Fibroblast of lung (primary cell): ENCODE results near the gene FGR. TPM values are rescaled to one million over a fixed set of nuclear protein-coding genes. Genes with fewer than 3 reads are reported as not detected.

Experiments
- DNase-seq, 2 donors: peaks; one replicate each; pipeline versions ENCODE4 v3.0.0 to v3.0.0-alpha.2; 2010; ENCODE audit warnings: low read depth in 2 of 2
- H2AFZ ChIP-seq: 2 replicates; pipeline ENCODE4 v1.5.1; 2012; ENCODE audit warnings: low read length, control low read depth, inconsistent platforms
- H3K27ac ChIP-seq: 2 replicates; pipeline ENCODE4 v1.5.1; 2011; ENCODE audit warnings: low read length, control low read depth; ENCODE audit not compliant: insufficient read depth
- H3K27me3 ChIP-seq: 2 replicates; pipeline ENCODE4 v1.5.1; 2011; ENCODE audit warnings: mild to moderate bottlenecking, low read length; ENCODE audit not compliant: control insufficient read depth, insufficient read depth
- H3K36me3 ChIP-seq: 2 replicates; pipeline ENCODE4 v1.5.1; 2011; ENCODE audit warnings: low read length; ENCODE audit not compliant: control insufficient read depth, insufficient read depth
- H3K4me1 ChIP-seq: 2 replicates; pipeline ENCODE4 v1.5.1; 2011; ENCODE audit warnings: low read length; ENCODE audit not compliant: control insufficient read depth, insufficient read depth; ENCODE audit errors: extremely low read depth
- H3K4me2 ChIP-seq: 2 replicates; pipeline ENCODE4 v1.5.1; 2011; ENCODE audit warnings: low read length, control low read depth; ENCODE audit not compliant: insufficient read depth; ENCODE audit errors: extremely low read depth
- H3K4me3 ChIP-seq, 4 experiments: fragments of 200-600 bp in 1 of 4; sonication (generic) in 1 of 4; replicated peaks in 1 of 4; 2 replicates each; pipeline ENCODE4 v1.5.1; 2011 to 2016; ENCODE audit warnings: low read length in 4 of 4, low read depth in 3 of 4, mild to moderate bottlenecking in 3 of 4, control low read depth in 2 of 4, inconsistent platforms in 1 of 4, mixed read lengths in 1 of 4; ENCODE audit not compliant: insufficient read depth in 1 of 4; ENCODE audit errors: control extremely low read depth in 1 of 4
- H3K79me2 ChIP-seq: 2 replicates; pipeline ENCODE4 v1.5.1; 2012; ENCODE audit warnings: mild to moderate bottlenecking, low read length, inconsistent platforms; ENCODE audit not compliant: control insufficient read depth, insufficient read depth
- H3K9ac ChIP-seq: 2 replicates; pipeline ENCODE4 v1.5.1; 2011; ENCODE audit warnings: mild to moderate bottlenecking, low read length, control low read depth; ENCODE audit not compliant: insufficient read depth
- H3K9me3 ChIP-seq: 2 replicates; pipeline ENCODE4 v1.5.1; 2012; ENCODE audit warnings: low read depth, low read length; ENCODE audit not compliant: control insufficient read depth, insufficient read depth
- H4K20me1 ChIP-seq: 2 replicates; pipeline ENCODE4 v1.5.1; 2011; ENCODE audit warnings: low read length; ENCODE audit not compliant: control insufficient read depth, insufficient read depth; ENCODE audit errors: extremely low read depth
- EZH2 ChIP-seq: IDR thresholded peaks from 2 replicates; pipeline ENCODE4 v1.5.1; 2012; ENCODE audit warnings: low read length, control low read depth, mild to moderate bottlenecking; ENCODE audit errors: missing control alignments
- polyA plus RNA-seq, 2 donors: library from polyadenylated mRNA; depleted of rRNA in 1 of 2; stranded (reverse) in 1 of 2; unstranded in 1 of 2; fragments of >200 nt; gene quantifications; 2 replicates each; pipeline ENCODE4 v1.2.1, GENCODE V29; 2011 to 2012; ENCODE audit warnings: missing spikeins in 1 of 2
- total RNA-seq: library from RNA; depleted of rRNA; stranded (reverse); fragments of >200 nt; gene quantifications from 2 replicates; pipeline ENCODE4 v1.2.1, GENCODE V29; 2014
- TF ChIP-seq, protein P1 (sequence below), 2 donors: IDR thresholded peaks in 1 of 2; conservative IDR thresholded peaks in 1 of 2; 1 replicate in 1 of 2; 2 replicates in 1 of 2; pipeline ENCODE4 v1.5.1; 2011 to 2012; ENCODE audit warnings: low read length in 2 of 2, control low read depth in 1 of 2, inconsistent platforms in 1 of 2, low read depth in 1 of 2, mild to moderate bottlenecking in 1 of 2

Gene FGR
- total and polyA plus RNA-seq, 2 donors (not counting 1 experiment from before 2014, with no cell fraction given): not detected

DNA sequence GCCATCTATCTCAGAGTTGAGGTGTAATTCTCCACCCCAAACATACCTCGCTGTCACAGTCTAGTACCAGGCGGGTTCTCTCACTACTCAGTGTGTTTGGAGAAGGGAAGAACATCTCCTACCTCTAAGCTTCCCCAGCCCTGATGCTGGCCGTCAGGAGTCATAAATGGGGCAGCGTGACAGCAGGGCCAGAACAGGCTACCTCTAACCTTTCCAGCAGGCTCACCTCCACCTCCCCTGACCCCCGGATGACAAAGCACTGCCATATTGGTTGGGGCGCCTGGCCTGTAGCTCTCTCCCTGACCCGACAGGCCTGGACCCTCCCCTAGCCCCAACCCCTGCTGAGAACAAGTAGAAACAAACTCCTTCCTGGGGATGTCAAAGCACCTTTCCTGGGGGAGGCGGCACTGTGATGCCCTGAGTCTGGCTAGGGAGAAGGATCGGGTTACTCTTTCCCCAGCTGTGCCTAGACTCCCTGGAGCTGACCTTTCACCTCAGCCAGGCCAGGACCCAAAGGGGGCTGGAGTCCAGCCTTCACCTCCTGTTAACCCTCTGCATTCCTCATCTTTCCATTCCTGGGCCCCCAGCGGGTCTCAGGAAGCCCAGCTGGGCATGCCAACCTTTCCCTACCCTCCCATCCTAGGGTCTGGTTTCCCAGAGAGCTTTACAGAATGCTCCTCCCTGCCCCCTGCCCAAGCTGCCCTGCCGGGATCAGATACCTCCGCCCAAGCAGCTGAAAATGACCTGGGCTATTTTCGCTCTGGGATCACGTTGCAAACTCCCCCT lies 65.3 kb downstream of the FGR start:
- no peaks in the 10 kb centered on the region for H4K20me1 ChIP-seq
- no peaks in the 10 kb centered on the region for H3K36me3 ChIP-seq
- no peak for TF ChIP-seq EZH2
- TF ChIP-seq, protein P1, sequence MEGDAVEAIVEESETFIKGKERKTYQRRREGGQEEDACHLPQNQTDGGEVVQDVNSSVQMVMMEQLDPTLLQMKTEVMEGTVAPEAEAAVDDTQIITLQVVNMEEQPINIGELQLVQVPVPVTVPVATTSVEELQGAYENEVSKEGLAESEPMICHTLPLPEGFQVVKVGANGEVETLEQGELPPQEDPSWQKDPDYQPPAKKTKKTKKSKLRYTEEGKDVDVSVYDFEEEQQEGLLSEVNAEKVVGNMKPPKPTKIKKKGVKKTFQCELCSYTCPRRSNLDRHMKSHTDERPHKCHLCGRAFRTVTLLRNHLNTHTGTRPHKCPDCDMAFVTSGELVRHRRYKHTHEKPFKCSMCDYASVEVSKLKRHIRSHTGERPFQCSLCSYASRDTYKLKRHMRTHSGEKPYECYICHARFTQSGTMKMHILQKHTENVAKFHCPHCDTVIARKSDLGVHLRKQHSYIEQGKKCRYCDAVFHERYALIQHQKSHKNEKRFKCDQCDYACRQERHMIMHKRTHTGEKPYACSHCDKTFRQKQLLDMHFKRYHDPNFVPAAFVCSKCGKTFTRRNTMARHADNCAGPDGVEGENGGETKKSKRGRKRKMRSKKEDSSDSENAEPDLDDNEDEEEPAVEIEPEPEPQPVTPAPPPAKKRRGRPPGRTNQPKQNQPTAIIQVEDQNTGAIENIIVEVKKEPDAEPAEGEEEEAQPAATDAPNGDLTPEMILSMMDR (conservative IDR thresholded peaks at IDR 0.05 in 1 of 2, IDR thresholded peaks at IDR 0.05 in 1 of 2; ENCODE audit: low read depth in 1 of 2, low read length in 2 of 2): no peak
- no peak for DNase-seq
- no peak overlapping the region for H2AFZ ChIP-seq
- H3K9ac ChIP-seq: no peak overlapping the region
- H3K27ac ChIP-seq: no peak overlapping the region
- H3K27me3 ChIP-seq: no peaks in the 10 kb centered on the region
- peaks cover 48% of the 10 kb centered on the region for H3K79me2 ChIP-seq
- no peaks in the 10 kb centered on the region for H3K9me3 ChIP-seq
- H3K4me3 ChIP-seq: no peak overlapping the region
- H3K4me2 ChIP-seq: no peak overlapping the region
- peaks cover 76% of the 10 kb centered on the region for H3K4me1 ChIP-seq

DNA sequence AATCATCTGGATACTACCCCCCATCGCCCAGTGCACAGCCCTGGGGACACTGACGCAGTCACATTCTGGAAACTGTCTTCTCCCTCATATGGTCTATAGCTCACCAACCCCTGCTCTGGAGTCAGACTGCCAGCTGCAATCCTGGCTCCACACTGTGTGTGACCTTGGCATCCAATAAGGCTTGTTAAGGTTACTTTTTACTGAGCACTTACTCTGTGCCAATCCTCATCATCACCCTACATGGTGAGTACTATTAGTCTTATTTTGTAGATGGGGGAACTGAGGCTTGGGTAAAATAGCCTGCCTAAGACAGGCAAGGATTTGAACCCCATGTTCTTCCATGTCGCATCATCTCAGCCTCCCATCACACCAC lies 65.9 kb downstream of the FGR start:
- Histone ChIP-seq H3K27ac (no peak overlapping the region), H3K4me1 (peaks cover 77% of the 10 kb centered on the region)

DNA sequence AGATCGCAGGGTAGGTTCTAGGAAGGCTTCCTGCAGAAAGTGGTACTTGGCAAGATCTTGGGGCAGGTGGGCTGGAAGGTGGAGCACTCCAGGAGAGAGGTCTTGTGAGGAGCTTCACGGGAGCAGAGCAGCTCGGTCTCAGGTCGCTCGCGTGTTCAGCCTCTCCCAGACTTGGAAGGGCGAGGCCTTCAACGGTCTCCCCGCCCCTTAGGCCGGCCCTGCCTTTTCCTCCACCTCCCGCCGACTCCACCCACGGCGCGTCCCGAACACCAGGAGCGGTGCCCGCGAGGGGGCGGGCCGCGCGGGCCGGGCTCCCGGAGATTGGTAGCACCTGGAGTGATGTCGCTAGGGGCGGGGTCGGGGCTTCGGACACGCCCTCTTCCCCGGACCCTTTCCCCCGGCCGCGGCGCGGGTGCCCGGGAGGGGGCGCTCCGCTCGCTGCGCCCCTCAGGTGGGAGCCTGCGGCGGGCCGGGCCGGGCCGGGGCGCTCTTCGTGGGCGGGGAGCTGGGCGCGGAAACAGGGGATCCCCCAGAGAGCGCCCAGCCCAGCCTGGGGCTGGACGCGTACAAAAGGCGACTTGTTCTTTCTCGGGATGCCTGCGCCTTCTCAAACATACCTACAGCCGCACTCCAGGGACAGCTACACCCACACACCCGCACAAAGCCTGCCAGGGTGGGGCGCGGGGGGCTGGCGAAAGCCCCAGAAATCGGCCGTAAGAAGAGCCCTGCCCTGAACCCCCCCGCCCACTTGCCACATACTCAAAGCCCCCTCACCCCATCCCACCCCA lies 66.5 kb downstream of the FGR start:
- peak overlapping the region in 1 of 4 experiments; percentile 35 for H3K4me3 ChIP-seq
- H3K9me3 ChIP-seq: no peaks in the 10 kb centered on the region
- no peaks in the 10 kb centered on the region for H3K36me3 ChIP-seq
- H3K4me1 ChIP-seq: peaks cover 77% of the 10 kb centered on the region
- H3K27ac ChIP-seq: no peak overlapping the region
- H3K4me2 ChIP-seq: peak overlapping the region; percentile 51
- peak; percentile 87 to 91 for DNase-seq
- peak overlapping the region; percentile 20 for H3K9ac ChIP-seq
- H3K79me2 ChIP-seq: peaks cover 45% of the 10 kb centered on the region
- no peaks in the 10 kb centered on the region for H3K27me3 ChIP-seq
- H4K20me1 ChIP-seq: no peaks in the 10 kb centered on the region
- TF ChIP-seq EZH2: no peak
- TF ChIP-seq, protein P1 (conservative IDR thresholded peaks at IDR 0.05 in 1 of 2, IDR thresholded peaks at IDR 0.05 in 1 of 2; ENCODE audit: low read depth in 1 of 2, low read length in 2 of 2): peak; percentile 21 to 24
- H2AFZ ChIP-seq: no peak overlapping the region

More for the DNA sequence above, 65.9 kb downstream of the FGR start:
- no peaks in the 10 kb centered on the region for H4K20me1 ChIP-seq
- H2AFZ ChIP-seq: no peak overlapping the region
- H3K27me3 ChIP-seq: no peaks in the 10 kb centered on the region
- H3K4me3 ChIP-seq: no peak overlapping the region
- no peak overlapping the region for H3K4me2 ChIP-seq
- peak in 1 of 2 donors; percentile 39 for DNase-seq
- no peak overlapping the region for H3K9ac ChIP-seq
- no peaks in the 10 kb centered on the region for H3K9me3 ChIP-seq
- peaks cover 48% of the 10 kb centered on the region for H3K79me2 ChIP-seq
- TF ChIP-seq, protein P1 (conservative IDR thresholded peaks at IDR 0.05 in 1 of 2, IDR thresholded peaks at IDR 0.05 in 1 of 2; ENCODE audit: low read depth in 1 of 2, low read length in 2 of 2): no peak
- no peak for TF ChIP-seq EZH2
- no peaks in the 10 kb centered on the region for H3K36me3 ChIP-seq
